ENCODE measurements around the gene ELAC1. TPM values are rescaled to one million over a fixed set of nuclear protein-coding genes. Genes with fewer than 3 reads are reported as not detected.

Gene ELAC1
- total and polyA plus RNA-seq, 2 of the 8 experiments (the other 6 are each of a cell fraction or from before 2014, with no cell fraction given) = 2.3 to 3.4 TPM

DNA sequence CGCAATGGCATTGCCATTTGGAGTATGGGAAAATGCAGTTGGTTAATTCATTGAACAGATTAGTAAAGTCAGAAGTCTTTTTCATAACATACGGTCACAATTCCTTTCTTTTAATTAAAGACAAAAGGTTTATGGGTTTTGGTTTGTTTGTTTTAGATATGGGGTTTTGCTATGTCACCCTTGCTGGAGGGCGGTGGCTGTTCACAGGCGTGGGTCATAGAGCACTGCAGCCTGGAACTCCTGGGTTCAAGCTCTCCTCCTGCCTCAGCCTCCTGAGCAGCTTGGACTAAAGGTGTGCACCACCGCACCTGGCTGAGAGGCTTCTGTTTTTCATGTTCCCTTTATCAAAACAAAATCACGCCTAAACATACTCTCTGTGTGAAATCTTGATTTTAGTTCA lies 18.7 kb upstream of the ELAC1 start (continued):
- TF ChIP-seq PHF8 (conservative IDR thresholded peaks at IDR 0.05; ENCODE audit: low read depth, low read length) (no peak), GTF2F1 (IDR thresholded peaks at IDR 0.05; ENCODE audit: borderline replicate concordance, low read depth, low read length) (no peak), CBX5 (IDR thresholded peaks at IDR 0.05; ENCODE audit: low read depth, low read length) (no peak)

Measured in H1 (cell line).